ENCODE measurements around the gene PRKN. TPM values are rescaled to one million over a fixed set of nuclear protein-coding genes. Genes with fewer than 3 reads are reported as not detected.

The PRKN gene
- total and polyA plus RNA-seq, 8 donors = 0.82 to 7.2 (median 2.9) TPM

DNA sequence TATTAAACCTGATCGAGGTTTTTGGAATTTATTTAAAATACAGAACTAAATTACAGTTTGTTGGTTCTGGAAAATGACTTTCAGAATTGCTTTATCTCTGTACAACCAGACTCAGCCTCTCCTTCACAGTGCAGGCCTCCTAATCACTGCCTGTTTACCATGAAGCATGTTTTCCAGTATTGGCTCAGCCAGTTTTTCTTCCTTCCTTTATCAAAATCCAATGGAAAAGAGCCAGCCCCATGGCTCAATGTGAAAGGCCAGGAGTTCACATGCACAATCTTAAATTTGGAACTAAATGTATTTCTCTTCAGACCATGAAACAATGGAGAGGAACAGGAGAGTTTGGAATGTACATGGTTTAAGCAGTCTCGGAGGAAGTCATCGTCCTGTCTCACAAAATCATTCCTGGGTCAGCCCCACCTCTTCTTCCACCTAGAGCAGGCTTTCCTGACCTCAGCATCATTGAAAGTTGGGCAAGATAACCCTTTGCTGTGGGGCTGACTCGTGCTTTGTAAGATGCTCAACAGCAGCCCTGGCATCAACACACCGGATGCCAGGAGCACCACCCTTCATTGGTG is 772.8 kb downstream of the PRKN start:
- DNase-seq (peak in 2 of 6 donors; percentile 5 to 60), ATAC-seq (peak; percentile 79 to 90 (median 84)), FAIRE-seq (no peak)
- H3K4me1 ChIP-seq = peaks cover 0 to 11% (median 10%) of the 10 kb centered on the region in 3 donors
- TF ChIP-seq, protein P1, sequence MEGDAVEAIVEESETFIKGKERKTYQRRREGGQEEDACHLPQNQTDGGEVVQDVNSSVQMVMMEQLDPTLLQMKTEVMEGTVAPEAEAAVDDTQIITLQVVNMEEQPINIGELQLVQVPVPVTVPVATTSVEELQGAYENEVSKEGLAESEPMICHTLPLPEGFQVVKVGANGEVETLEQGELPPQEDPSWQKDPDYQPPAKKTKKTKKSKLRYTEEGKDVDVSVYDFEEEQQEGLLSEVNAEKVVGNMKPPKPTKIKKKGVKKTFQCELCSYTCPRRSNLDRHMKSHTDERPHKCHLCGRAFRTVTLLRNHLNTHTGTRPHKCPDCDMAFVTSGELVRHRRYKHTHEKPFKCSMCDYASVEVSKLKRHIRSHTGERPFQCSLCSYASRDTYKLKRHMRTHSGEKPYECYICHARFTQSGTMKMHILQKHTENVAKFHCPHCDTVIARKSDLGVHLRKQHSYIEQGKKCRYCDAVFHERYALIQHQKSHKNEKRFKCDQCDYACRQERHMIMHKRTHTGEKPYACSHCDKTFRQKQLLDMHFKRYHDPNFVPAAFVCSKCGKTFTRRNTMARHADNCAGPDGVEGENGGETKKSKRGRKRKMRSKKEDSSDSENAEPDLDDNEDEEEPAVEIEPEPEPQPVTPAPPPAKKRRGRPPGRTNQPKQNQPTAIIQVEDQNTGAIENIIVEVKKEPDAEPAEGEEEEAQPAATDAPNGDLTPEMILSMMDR (IDR thresholded peaks at IDR 0.05) = no peak
- H3K9me3 ChIP-seq = no peaks in the 10 kb centered on the region
- 56 to 60% methylated on average over 5 of the region's 5 CpGs for WGBS, 2 donors
- H3K27me3 ChIP-seq = no peaks in the 10 kb centered on the region
- H3K4me3 ChIP-seq = no peak overlapping the region
- intact Hi-C loops (cut with DNase I) = no loop called here
- peak overlapping the region in 1 of 4 donors; percentile 39 for H3K27ac ChIP-seq
- no peaks in the 10 kb centered on the region for H3K36me3 ChIP-seq

DNA sequence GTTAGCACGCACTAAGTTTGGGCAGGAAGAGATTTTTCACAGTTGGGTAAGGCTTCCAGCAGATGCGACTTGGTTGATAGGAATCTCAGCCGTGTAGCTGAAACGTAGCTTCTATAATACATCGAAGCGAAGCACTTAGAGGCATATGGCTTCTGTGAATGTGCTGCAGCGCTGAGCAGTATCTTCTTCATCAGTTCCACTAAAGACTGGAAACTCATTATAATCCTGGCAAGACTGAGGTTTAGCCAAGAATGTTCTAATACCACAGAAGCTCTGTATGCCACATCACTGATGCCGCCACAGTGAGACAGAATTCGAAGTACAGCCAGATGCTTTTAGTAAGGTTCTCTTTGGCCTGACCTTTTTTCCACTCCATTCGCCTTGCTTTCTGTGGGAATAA is 773.5 kb downstream of the PRKN start:
- no peaks in the 10 kb centered on the region for H3K36me3 ChIP-seq
- FAIRE-seq (no peak), DNase-seq (no peak), ATAC-seq (no peak)
- no peak overlapping the region for H3K4me3 ChIP-seq
- intact Hi-C loops (cut with DNase I) = no loop called here
- H3K27me3 ChIP-seq = no peaks in the 10 kb centered on the region
- H3K27ac ChIP-seq = no peak overlapping the region
- WGBS, 2 donors = 90 to 96% methylated on average over 10 of the region's 10 CpGs
- no peaks in the 10 kb centered on the region for H3K9me3 ChIP-seq
- peaks cover 0 to 11% (median 10%) of the 10 kb centered on the region in 3 donors for H3K4me1 ChIP-seq
- TF ChIP-seq, protein P1 (IDR thresholded peaks at IDR 0.05) = no peak

DNA sequence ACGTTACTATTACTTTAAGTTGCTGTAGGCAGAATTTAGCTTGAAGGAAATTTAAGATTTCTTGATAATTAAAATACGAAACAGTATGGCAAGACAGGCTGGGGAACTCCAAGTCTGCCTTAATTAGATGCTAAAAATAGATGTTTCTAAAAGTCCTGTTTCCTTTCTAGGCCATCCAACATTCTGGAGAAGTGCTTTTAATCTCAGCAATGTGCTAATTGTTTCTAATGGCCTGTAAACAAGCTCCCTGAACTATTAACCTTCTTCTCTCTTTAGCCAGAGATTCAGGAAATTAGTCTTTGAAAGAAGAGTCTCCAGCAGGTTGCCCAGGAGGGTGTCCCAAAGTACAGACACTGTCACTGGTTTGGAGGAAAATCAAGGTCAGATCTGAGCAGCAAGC is 776.4 kb downstream of the PRKN start:
- FAIRE-seq (no peak), DNase-seq (no peak), ATAC-seq (no peak)
- Histone ChIP-seq H3K4me3 (no peak overlapping the region), H3K36me3 (no peaks in the 10 kb centered on the region), H3K27ac (no peak overlapping the region), H3K9me3 (no peaks in the 10 kb centered on the region), H3K27me3 (no peaks in the 10 kb centered on the region), H3K4me1 (peaks cover 0 to 11% (median 10%) of the 10 kb centered on the region in 3 donors)
- intact Hi-C loops (cut with DNase I) = no loop called here
- WGBS, 2 donors = 71 to 82% methylated on average over 2 of the region's 2 CpGs
- TF ChIP-seq, protein P1 (IDR thresholded peaks at IDR 0.05) = no peak

DNA sequence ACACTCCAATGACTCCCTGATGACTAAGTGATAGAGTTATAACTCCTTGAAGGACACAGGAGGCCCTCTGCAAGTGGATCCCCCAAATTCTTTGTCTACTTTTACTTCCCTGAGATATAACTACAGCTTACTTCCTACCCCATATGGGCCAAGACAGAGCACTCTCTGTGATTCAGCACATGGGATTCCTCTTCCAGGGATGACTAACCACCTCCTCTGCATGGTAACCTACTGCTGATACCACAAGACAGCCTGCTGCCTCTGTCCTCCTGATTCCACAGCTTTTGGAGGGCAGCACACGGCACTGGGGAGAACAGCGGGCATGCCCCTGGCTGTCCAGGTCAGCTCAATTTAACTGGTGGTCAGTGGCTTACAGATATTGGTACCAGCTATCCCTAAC is 778.0 kb downstream of the PRKN start:
- WGBS, 2 donors = 98 to 100% methylated on average over 2 of the region's 2 CpGs
- DNase-seq (no peak), ATAC-seq (no peak), FAIRE-seq (no peak)
- Histone ChIP-seq H3K4me3 (no peak overlapping the region), H3K27me3 (no peaks in the 10 kb centered on the region), H3K27ac (no peak overlapping the region), H3K4me1 (peaks cover 0 to 4% (median 0%) of the 10 kb centered on the region in 3 donors), H3K9me3 (no peaks in the 10 kb centered on the region), H3K36me3 (no peaks in the 10 kb centered on the region)
- intact Hi-C loops (cut with DNase I) = no loop called here
- TF ChIP-seq, protein P1 (IDR thresholded peaks at IDR 0.05) = no peak

DNA sequence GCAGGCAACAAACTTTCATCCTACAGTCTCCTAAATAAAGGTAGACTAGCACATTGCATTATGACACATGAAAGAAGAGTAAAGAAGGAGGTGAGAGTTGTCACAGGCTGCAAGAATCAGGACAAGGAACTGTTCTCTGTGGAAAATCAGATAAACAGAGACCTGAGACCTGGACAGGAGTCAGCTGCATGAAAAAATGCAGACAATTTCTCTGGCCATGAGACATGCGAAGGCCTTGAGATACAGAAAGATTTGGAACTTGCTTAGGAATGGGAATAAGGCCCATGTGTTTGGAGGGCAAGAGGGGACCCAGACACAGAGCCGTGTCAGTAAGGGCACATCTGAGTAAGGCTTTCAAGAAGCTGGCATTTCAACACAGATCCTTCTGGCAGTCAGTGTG is 779.1 kb downstream of the PRKN start:
- peak in 1 of 4 donors; percentile 61 for ATAC-seq
- TF ChIP-seq, protein P1 (IDR thresholded peaks at IDR 0.05) = no peak
- 60 to 66% methylated on average over 2 of the region's 2 CpGs for WGBS, 2 donors
- Histone ChIP-seq H3K27me3 (no peaks in the 10 kb centered on the region), H3K36me3 (no peaks in the 10 kb centered on the region), H3K27ac (no peak overlapping the region), H3K9me3 (no peaks in the 10 kb centered on the region), H3K4me1 (no peaks in the 10 kb centered on the region), H3K4me3 (no peak overlapping the region)
- intact Hi-C loops (cut with DNase I) = no loop called here
- no peak for FAIRE-seq
- DNase-seq = no peak

All from pancreas (tissue), 10 donors.